Activated CD4-positive, alpha-beta T cell treated with anti-CD3 and anti-CD28 coated beads, Interleukin-2, Interleukin-6, amounts not matched to agents 100 ng/mL and 50 ng/mL, durations not matched to agents 16 hours and 8 hours (primary cell): Measurements from ENCODE around the gene SERPINB4.

ENCODE experiments used
- DNase-seq: peaks from one replicate; pipeline ENCODE4 v3.0.0-alpha.2; 2020

SERPINB4 gene

DNA sequence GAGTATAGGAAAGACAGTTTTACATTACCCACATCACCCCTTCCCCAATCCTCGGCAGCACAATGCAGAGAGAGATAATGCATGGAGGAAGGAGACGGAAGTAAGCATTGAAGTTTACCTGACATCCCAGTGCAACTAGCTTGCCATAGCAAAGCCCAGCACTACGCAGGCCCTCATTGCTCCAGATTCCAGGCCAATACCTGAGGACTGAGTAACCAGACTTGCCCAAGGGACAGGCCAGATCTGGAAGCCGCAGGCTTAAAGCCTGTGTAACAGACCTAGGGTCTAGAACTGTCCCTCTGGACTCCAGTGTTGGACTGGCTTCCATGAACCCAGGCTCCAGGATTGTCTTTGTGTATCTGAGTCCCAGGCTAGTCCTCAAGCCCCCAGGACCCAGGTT lies 17.6 kb downstream of the SERPINB4 start:
- no peak for DNase-seq

GRCh38 chr18:63624863-63625262 lies 19.2 kb downstream of the SERPINB4 start:
- DNase-seq = no peak

- DNase-seq = no peak
Measured at GRCh38 chr18:63619661-63620060, 24.4 kb downstream of the SERPINB4 start.

GRCh38 chr18:63617915-63618234 lies 26.2 kb downstream of the SERPINB4 start:
- DNase-seq = no peak

GRCh38 chr18:63617049-63617914 lies 26.8 kb downstream of the SERPINB4 start:
- DNase-seq = no peak

GRCh38 chr18:63613420-63613819 lies 30.6 kb downstream of the SERPINB4 start:
- no peak for DNase-seq

GRCh38 chr18:63606526-63606925 lies 37.5 kb downstream of the SERPINB4 start:
- DNase-seq = no peak

GRCh38 chr18:63604791-63605567 lies 39.1 kb downstream of the SERPINB4 start:
- no peak for DNase-seq

- peak; percentile 9 for DNase-seq
Measured at GRCh38 chr18:63603772-63604171, 40.3 kb downstream of the SERPINB4 start.

- no peak for DNase-seq
Measured at GRCh38 chr18:63603355-63603754, 40.7 kb downstream of the SERPINB4 start.

DNA sequence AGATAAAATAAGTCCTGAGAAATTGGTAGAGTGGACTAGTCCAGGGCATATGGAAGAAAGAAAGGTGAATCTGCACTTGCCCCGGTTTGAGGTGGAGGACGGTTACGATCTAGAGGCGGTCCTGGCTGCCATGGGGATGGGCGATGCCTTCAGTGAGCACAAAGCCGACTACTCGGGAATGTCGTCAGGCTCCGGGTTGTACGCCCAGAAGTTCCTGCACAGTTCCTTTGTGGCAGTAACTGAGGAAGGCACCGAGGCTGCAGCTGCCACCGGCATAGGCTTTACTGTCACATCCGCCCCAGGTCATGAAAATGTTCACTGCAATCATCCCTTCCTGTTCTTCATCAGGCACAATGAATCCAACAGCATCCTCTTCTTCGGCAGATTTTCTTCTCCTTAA lies 47.1 kb downstream of the SERPINB4 start:
- DNase-seq = no peak

DNA sequence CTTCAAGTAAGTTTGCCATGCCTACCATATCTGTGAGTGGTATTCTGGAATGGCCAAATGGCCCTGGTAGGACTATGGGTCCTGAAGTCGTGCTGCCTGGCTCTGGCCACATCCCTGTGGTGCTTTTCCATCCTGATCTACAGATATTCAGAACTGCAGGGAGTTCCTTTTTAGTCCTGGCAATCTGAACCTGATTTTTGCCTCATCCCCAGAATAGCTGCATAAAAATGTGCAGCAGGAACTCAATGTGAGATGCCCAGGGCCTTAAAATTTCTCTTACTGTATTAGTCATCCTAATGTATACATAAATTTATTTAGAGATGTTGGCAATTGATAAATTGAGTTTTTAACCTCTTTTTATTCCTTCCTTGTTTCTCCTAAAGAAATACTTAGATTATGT lies 51.6 kb downstream of the SERPINB4 start:
- no peak for DNase-seq

GRCh38 chr18:63591725-63592124 lies 52.3 kb downstream of the SERPINB4 start:
- no peak for DNase-seq

DNA sequence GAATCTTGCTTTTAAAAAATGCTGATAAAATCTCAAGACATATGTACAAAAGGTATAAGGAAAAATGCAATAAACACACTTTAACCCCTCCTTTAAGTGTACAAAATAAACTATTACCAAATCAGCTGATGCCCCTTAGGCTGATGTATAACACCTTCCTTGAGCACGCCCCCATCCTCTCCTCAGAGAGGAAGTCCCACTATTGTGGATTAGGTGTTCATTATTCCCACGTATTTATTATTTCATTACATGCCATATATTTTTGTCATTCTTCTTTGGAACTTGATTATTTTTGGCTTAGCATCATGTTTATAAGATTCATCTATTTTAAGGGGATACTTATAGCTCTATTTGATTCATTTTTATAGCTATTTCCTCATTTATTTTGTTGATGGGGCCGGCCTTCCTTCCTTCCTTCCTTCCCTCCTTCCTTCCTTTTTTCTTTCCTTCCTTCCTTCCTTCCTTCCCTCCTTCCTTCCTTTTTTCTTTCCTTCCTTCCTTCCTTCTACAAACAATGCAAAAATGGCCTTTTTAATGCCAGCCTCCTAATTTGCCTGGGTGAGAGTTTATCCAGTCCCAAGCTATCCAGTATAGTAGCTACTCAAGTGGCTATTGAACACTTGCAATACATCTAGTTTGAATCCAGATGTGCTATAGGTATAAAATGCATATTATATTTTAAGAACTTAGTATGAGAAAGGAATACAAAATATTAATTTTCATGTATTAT lies 52.9 kb downstream of the SERPINB4 start:
- no peak for DNase-seq

DNA sequence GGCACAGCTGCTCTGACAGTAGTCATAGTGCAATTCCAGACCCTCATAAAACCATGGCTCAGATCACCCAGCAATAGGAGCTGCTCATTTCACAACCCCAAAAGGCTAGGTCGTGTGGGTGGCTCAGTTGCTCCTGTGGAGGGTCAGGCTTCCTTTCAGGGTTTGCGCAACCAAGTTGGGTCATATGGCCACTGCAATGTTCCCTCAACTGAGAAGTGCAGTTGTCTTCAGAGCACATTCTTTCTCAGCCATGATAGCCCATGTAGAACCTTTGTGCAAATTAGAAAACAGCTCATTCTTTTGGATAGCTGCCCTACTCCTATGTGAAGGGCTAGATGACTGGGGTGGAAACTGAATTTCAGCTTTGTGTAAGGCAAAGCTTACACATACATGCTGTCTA lies 53.7 kb downstream of the SERPINB4 start:
- DNase-seq = no peak

GRCh38 chr18:63588909-63589308 lies 55.1 kb downstream of the SERPINB4 start:
- no peak for DNase-seq
